ENCODE measurements around the gene KRTAP5-6. TPM values are rescaled to one million over a fixed set of nuclear protein-coding genes. Genes with fewer than 3 reads are reported as not detected.

KRTAP5-6 gene
- total RNA-seq, 2 donors from 2014 or later, result not detected

- H3K27ac ChIP-seq, result no peak overlapping the region
- no peaks in the 10 kb centered on the region for H3K36me3 ChIP-seq
- no peaks in the 10 kb centered on the region for H3K9me3 ChIP-seq
- no peaks in the 10 kb centered on the region for H3K4me1 ChIP-seq (replicated peaks)
- WGBS, result 54% methylated on average over 11 of the region's 11 CpGs
- TF ChIP-seq POLR2AphosphoS5 (IDR thresholded peaks at IDR 0.05) (no peak), CTCF (IDR thresholded peaks at IDR 0.05) (no peak), POLR2A (IDR thresholded peaks at IDR 0.05) (no peak)
- H3K27me3 ChIP-seq (replicated peaks; ENCODE audit: insufficient read depth), result no peaks in the 10 kb centered on the region
- intact Hi-C loops (cut with DNase I), result no loop called here
- DNase-seq (ENCODE audit: low spot score), result no peak
- no peak overlapping the region for H3K4me3 ChIP-seq
Measured at GRCh38 chr11:1673446-1674172, 23.4 kb upstream of the KRTAP5-6 start.

GRCh38 chr11:1674173-1675131 is 22.5 kb upstream of the KRTAP5-6 start:
- Histone ChIP-seq H3K36me3 (no peaks in the 10 kb centered on the region), H3K27me3 (replicated peaks; ENCODE audit: insufficient read depth) (no peaks in the 10 kb centered on the region), H3K9me3 (no peaks in the 10 kb centered on the region), H3K27ac (no peak overlapping the region), H3K4me1 (replicated peaks) (no peaks in the 10 kb centered on the region), H3K4me3 (no peak overlapping the region)
- TF ChIP-seq POLR2A (IDR thresholded peaks at IDR 0.05) (no peak), POLR2AphosphoS5 (IDR thresholded peaks at IDR 0.05) (no peak), CTCF (IDR thresholded peaks at IDR 0.05) (no peak)
- intact Hi-C loops (cut with DNase I), result no loop called here
- DNase-seq (ENCODE audit: low spot score), result no peak
- 63% methylated on average over 21 of the region's 21 CpGs for WGBS

- WGBS, result 67% methylated on average over 11 of the region's 11 CpGs
- no peak for DNase-seq (ENCODE audit: low spot score)
- TF ChIP-seq POLR2A (IDR thresholded peaks at IDR 0.05), result no peak
- no peak for TF ChIP-seq CTCF (IDR thresholded peaks at IDR 0.05)
- no peak for TF ChIP-seq POLR2AphosphoS5 (IDR thresholded peaks at IDR 0.05)
- Histone ChIP-seq H3K4me1 (replicated peaks) (no peaks in the 10 kb centered on the region), H3K4me3 (no peak overlapping the region), H3K27me3 (replicated peaks; ENCODE audit: insufficient read depth) (no peaks in the 10 kb centered on the region), H3K27ac (no peak overlapping the region), H3K36me3 (no peaks in the 10 kb centered on the region), H3K9me3 (no peaks in the 10 kb centered on the region)
- intact Hi-C loops (cut with DNase I), result no loop called here
Measured at GRCh38 chr11:1675536-1676228, 21.3 kb upstream of the KRTAP5-6 start.

- H3K36me3 ChIP-seq, result no peaks in the 10 kb centered on the region
- DNase-seq (ENCODE audit: low spot score), result no peak
- H3K27me3 ChIP-seq (replicated peaks; ENCODE audit: insufficient read depth), result no peaks in the 10 kb centered on the region
- H3K27ac ChIP-seq, result no peak overlapping the region
- H3K4me1 ChIP-seq (replicated peaks), result no peaks in the 10 kb centered on the region
- intact Hi-C loops (cut with DNase I), result no loop called here
- WGBS, result 91% methylated on average over 7 of the region's 7 CpGs
- H3K4me3 ChIP-seq, result no peak overlapping the region
- no peaks in the 10 kb centered on the region for H3K9me3 ChIP-seq
- TF ChIP-seq POLR2A (IDR thresholded peaks at IDR 0.05) (no peak), CTCF (IDR thresholded peaks at IDR 0.05) (no peak), POLR2AphosphoS5 (IDR thresholded peaks at IDR 0.05) (no peak)
Measured at GRCh38 chr11:1676229-1676740, 20.7 kb upstream of the KRTAP5-6 start.

Measured in prostate gland (tissue), 2 donors.